GM18511 (cell line): ENCODE data around the gene MLC1.

ENCODE experiments used
- ATAC-seq: cut with Tn5 transposase; IDR thresholded peaks from one replicate; pipeline ENCODE4 v1.9.1; 2021; ENCODE audit warnings: mild to moderate bottlenecking, moderate library complexity; ENCODE audit not compliant: unreplicated experiment

The MLC1 gene

DNA sequence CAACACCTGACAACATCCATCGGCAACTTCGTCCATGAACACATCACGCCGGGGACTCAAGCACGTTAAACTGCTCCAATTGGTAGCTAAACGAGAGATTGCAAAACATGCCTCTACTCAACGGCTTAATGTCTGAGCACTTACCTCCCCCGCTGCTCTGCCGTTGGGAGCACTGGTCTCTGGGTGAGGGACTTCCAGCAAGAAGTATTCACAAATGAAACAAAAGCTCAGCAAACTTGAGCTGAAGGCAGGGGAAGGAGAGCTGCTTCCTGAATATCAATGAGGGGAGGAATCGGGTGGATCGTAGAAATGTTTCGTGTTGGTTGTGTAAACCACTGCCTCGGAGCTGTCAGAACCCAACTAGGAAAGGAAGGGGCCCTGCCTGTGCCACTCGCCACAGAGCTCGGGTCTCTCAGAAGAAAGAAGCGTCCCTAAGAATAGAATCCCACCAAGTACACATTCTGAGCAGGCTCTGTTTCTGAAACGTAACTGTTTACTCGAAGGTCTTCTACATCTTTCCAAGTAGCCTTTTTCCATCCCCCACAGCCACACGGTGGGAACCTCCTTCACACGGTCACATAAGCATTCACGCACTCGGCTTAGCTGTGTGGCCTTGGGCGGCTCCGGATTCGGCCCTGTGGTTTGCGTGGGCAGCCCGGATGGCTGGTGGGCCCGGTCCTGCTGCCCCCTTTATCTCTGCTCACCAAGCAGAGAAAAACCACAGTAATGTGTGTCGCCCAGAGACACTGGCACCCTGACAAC lies at the start of gene MLC1:
Gene MLC1 (minus strand): TSS at position 216 of the 762 bp plus-strand sequence. CDS start 524 bp downstream, outside the sequence.
- no peak for ATAC-seq

DNA sequence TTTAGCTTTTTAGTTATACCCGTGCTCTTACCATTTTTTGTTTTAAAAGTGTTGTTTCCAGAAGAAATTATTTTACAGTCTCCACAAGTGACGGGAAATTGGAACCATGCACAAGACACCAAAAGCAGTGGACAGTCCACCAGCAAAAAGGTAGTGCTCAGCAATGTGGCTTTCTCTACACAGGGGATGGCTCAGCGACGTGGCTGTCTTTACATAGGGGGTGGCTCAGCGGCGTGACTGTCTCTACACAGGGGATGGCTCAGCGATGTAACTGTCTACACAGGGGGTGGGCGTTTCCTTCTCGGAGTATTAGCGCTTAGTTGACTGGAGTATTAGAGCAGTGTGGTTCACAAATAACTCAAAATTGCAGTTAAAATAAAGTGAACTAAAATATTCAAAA lies 49.3 kb upstream of the MLC1 start:
- no peak for ATAC-seq

DNA sequence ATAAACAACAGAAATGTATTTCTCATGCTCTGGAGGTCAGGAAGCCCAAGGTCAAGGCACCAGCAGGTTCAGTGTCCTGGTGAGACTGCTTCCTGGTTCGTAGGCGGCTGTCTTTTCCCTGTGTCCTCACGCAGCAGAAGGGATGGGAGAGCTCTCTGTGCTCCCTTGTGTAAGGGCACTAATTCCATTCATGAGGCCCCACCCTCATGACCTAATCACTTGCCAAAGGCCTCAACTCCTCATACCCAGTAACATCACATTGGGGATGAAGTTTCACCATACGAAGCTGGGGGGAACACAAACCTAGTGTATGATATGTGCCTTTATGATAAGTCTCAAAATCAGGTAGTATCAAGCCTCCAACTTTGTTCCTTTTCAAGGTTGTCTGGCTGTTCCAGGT lies 46.7 kb upstream of the MLC1 start:
- ATAC-seq: no peak

DNA sequence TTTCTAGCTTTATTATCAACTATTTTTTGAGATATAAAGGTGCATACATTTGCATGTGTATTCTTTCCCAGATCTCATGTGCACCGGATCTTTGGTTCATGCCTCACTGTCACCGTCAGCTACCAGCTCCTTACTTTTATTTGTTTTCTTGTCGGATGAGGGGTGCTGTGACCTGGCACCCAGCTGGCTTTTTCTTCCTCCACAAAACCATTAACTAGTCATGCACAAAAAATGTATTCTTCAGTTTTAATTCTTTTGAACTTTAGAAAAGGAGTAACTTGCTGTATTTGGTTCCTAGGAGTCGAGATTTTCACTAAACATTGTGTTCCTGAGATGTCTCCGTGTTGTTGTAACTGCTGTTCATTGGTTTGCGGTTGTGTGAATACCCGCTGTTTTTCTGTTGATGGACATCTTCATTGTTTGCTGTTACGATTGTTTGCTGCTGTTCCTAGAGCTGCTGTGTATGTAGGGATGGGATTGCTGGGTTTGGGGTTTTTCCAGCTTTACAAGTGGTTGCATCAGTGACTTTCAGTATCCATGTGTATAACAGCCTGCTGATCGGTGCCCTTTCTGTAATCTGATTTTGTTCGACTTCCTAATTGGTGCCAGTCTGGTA lies 44.0 kb upstream of the MLC1 start:
- no peak for ATAC-seq

- no peak for ATAC-seq
These were observed 39.8 kb upstream of the MLC1 start for GRCh38 chr22:50125029-50125428.

GRCh38 chr22:50123119-50123518 lies 37.9 kb upstream of the MLC1 start:
- ATAC-seq: no peak

DNA sequence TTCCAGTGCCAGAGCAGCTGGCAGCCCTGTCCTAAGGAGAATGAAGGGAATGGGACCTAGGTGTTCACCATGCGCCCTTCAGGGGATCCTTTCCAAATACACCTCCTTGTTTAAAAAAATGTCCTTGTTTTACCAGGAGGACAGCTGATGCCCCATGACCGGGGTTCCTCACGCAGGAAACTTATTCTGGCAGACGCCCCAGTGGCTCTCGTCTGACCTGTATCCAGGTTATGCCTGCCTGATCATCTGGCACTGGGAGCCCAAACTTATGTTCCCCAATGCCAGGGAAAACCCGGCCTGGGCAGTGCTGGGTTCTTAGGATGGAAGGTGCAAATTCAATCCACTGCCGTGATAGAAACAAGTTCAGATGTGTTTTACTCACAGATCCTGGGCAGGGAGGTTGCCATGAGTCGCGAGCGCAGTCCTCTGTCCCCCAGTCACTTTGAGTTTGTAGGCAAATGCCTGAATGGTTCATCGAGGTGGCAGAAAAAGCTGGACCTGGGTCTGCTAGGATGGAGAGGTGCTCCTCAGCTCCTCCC lies 36.0 kb upstream of the MLC1 start:
- ATAC-seq: no peak

DNA sequence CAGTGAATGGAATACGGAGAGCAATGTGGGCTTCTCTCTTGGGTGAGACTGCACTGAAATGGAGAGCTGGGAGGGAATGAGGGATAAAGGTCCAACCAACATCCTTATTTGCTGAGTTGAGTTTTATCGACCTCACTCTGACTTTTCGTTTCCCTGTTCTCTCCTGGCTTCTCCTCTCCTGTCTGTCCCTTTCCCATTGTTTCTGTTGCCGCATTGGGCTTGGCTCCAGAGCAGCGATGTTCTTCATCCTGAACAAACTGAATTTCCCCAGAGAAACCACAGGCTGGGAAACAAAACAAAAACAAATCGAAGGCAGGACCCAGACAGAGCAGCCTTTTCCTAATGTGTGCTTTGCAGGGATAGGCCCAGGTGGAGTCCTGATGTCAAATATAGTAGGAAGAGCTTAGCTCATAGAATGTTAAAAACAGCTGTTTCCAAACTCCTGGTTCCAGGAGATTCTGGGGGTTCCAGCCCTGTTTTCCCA lies 34.6 kb upstream of the MLC1 start:
- no peak for ATAC-seq

DNA sequence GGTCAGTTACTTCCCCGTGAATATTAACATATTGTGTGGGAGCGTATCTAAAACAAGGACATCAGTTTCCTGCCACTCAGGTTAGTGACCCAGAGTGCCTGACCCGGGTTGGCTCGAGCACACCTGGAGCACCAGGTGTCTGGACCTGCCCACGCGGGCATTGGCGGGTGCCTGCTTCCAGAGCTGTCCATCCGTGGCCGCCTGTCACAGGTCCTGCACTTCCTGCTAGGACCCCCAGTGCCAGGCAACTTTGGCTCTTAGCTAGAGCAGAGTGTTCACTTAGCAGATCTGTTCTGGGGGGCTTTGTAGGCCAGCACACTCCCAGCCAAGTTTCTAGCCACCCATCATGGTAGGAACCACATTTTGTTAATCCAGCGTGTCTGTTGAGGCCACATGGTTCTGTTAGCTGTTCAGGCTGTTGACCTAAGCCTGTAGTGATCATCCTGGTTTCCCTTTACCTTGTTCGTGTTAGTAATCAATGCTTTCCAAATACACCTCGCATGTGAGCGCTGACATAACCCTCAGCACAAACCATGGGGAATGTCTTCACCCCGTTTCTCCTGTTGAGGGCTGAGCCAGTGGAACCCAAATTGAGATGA lies 34.0 kb upstream of the MLC1 start:
- no peak for ATAC-seq

- no peak for ATAC-seq
These were observed 33.4 kb upstream of the MLC1 start for GRCh38 chr22:50118557-50119168.

DNA sequence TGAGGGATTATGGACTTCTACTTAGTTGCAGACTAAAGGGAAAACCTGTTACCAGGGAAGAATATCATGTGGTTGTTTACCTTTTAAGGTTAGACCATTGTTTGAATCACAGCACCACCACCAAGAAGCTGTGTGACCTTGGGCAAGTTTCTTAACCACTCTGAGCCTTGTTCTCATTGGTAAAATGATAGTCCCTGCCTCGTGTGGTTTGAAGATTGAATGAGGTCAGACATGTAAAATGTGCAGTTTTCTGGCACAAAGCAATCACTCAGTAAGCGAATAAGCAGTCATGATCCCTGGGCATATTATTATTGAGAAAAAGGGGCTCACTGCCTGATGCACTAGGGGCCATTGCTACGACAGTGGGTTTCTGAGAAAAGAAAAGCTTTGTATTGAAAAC lies 32.9 kb upstream of the MLC1 start:
- no peak for ATAC-seq

DNA sequence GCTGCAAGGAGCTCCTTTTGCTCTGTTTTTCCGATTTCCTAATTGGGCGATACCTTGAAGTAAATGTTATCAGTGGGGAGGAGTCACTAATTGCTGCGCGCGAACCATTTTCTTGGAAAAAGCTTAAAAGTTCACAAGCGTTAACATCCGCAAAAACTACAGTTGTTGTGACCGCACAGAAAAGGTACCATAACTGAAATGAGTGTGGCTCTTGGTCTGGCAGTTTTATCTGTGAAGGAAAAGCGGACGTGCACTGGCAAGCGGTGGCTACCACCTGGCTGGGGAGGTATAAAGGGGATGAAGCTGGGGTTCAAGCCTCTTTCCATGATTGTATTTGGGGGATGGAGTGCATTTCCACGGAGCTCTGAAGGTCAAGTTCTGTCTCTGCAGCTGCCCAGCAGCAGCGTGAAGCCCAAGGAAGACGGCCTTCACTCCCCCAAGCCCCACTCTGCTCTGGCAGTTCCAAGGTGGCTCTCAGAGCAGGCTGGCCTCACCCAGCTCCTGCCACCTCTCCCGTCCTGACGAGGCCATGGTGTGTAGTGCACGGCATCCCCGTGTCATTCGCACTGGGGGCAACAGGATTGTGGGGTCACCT lies 32.0 kb upstream of the MLC1 start:
- ATAC-seq: no peak

GRCh38 chr22:50115693-50116092 lies 30.5 kb upstream of the MLC1 start:
- no peak for ATAC-seq

DNA sequence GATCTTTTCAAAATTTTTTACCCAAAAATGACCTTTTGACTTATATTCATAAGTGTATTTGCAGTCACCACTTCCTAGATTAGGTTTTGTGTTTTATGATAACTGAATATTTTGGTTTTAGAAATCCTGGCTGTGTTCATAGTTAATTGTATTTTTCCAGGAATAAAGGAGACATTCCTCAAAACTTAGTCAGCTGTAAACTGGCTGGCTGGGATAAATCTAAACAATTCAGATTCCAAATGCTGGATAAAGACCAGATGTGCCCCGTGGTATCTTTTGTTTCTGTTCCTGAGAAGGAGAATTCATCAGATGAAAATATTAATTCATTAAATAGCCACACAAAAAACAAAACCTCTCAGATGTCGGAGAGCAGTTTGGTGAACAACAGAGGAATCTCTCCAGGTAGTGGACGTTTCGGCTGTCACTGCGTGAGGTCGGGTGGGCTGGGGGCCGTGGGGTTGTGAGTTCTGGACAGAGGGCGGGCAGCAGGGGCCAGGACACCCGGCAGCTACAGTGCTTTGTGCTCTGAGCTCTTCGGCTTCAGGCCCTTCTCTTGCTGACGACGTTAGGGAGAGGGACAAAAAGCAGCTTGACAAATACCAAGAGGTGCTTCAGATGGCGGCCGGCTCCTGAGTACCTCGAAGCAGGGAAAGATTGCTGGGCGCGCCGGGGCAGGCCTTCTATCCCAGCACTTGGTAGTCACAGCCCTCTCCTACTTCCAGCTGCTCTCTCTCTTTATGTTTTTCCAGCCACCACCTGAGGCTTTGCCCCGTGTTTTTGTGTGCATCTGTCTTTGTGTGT lies 29.2 kb upstream of the MLC1 start:
- ATAC-seq: no peak

DNA sequence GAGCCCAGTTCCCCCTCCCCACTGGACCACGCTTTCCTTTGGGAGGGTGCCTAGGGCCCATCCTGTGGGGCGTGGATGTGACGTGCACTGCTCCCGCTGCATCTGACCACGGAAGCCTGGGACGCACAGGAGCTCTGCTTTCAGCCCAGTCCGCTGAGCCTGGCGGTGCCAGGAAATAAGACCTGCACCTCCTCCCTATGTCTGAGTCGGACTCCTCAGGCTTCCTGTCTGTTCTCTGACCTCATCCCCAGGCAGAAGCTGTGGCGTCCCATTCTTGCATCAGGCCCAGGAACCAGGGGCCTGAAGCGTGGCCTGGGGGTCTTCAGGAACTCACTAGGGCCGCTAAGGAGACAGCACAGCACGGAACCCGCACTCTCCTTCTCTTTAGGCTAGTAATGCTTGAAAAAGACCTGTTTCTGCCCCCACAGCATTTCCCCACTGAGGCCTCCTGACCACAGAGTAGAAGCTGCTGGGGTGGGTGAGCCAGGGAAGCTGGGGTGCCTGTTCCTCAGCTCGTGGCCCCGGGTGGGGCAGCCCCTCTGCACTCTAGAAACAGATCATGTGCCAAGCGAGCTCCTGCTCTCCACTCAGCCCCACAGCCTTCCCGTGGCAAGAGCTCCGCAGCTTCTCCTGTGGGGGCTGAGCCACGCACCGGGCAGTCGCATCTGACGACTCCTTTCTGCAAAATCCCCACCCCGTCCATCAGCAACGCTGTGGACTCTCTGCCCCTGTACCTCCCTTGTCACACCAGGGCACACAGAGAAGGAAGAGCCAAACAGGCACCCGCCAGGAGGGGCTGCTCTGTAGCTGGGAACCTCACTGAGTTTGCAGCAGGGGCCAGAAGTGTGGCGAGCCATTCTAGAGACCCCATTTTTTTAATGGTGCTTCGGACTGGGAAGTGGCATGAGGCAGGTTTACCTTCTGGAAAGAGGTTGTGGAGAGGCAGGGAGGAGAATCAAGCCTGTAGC lies 27.2 kb upstream of the MLC1 start:
- no peak for ATAC-seq

- ATAC-seq: no peak
These were observed 25.8 kb upstream of the MLC1 start for GRCh38 chr22:50111056-50111455.

DNA sequence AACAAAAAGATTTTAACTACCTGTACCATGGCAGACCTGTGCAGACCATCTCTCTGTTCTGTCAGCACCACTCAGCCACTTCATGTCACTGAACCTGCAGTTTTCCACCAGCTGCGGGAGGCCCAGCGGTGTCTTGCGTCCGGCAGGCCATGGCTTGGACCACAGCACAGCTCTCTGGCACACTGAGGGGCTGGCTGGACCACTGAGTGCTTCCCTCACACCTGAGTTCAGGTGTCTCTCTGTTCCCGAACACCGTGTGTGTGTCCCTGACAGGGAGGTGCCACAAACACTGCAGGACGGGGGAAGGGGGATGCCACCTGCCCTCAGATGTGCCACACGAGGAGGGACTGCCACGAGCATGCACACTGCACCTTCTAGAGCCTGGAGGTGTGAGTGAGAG lies 22.3 kb upstream of the MLC1 start:
- ATAC-seq: no peak

- no peak for ATAC-seq
These were observed 20.2 kb upstream of the MLC1 start for GRCh38 chr22:50105208-50106100.
